ENCODE results near the gene LIPG. TPM values are rescaled to one million over a fixed set of nuclear protein-coding genes. Genes with fewer than 3 reads are reported as not detected.
"Not testable (repeated sequence)": the region's sequence is repeated elsewhere in the genome, so short reads cannot be mapped to it uniquely, and the experiment has no call there.

LIPG gene
- total RNA-seq, 4 donors from 2014 or later: 230 to 981 (median 515) TPM

DNA sequence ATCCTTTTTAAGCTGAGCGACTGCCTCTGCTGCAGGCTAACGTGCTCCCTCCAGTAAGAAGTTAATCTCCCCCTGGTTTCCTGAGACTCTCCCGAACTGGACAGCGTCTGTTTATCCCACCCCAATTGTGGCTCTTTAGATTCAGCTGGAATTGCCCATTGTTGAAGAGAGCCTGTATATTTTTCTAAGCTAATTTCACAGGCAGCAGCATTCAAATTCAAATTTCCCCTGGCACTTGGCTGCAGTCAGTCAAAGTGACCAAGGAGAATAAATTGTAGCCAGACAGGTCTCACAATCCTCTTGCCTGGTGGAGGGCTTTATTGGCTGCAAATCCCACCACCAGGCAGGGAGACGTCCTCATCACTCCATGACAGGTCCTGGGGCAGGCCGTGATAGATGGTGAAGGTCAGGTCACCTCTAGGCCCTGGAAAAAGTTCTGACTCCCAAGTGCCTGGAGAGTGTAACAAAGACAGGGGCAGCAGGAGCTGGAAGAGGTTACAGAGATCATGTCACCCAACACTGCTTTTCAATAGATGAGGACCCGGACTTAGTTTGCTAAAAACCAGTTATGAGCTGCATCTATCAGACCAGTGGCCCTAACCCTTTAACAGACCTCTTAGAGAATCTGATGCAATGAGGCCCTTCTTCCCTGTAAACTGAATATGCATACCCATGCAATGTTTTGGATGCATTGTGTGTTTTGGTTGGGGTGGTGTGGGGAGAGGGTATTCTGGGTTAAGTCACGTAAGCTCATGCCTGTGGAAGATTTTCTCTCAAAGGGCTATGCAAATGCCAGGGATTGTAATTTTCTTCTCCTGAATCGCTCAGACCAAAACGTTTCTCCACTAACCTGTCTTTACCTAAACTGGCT lies 42.5 kb upstream of the LIPG start:
- DNase-seq: no peak
- WGBS, 2 donors: 83 to 87% methylated on average over 9 to 10 of the region's 10 CpGs
- Histone ChIP-seq H3K27me3 (no peaks in the 10 kb centered on the region), H3K4me3 (replicated peaks in 1 of 3) (no peak overlapping the region), H3K36me3 (no peaks in the 10 kb centered on the region), H3K9me3 (no peaks in the 10 kb centered on the region), H3K27ac (no peak overlapping the region), H3K4me1 (no peaks in the 10 kb centered on the region)
- TF ChIP-seq, protein P1, sequence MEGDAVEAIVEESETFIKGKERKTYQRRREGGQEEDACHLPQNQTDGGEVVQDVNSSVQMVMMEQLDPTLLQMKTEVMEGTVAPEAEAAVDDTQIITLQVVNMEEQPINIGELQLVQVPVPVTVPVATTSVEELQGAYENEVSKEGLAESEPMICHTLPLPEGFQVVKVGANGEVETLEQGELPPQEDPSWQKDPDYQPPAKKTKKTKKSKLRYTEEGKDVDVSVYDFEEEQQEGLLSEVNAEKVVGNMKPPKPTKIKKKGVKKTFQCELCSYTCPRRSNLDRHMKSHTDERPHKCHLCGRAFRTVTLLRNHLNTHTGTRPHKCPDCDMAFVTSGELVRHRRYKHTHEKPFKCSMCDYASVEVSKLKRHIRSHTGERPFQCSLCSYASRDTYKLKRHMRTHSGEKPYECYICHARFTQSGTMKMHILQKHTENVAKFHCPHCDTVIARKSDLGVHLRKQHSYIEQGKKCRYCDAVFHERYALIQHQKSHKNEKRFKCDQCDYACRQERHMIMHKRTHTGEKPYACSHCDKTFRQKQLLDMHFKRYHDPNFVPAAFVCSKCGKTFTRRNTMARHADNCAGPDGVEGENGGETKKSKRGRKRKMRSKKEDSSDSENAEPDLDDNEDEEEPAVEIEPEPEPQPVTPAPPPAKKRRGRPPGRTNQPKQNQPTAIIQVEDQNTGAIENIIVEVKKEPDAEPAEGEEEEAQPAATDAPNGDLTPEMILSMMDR (IDR thresholded peaks at IDR 0.05): no peak
- TF ChIP-seq POLR2A (IDR thresholded peaks at IDR 0.05): no peak
- intact Hi-C loops (cut with DNase I): loop anchor here (10.0 kb wide), 1 partner anchor 265 kb away; no protein-coding TSS in a partner anchor

DNA sequence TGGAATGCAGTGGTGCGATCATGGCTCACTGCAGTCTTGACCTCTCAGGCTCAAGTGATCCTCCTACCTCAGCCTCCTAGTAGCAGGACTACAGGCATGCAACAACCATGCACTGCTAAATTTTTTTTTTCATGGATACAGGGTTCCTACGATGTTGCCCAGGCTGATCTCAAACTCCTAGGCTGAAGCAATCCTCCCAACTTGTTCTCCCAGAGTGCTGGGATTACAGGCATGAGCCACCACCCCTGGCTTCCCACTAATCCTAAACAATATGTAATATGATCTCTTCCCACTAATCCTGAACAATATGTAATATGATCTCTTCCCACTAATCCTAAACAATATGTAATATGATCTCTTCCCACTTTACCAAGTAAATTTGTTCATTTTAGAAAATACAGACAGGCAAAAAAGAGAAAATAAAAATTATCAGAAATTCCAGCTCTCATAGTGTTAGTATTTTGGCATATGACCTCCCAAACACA lies 41.2 kb upstream of the LIPG start:
- WGBS, 2 donors: 81 to 90% methylated on average over 2 of the region's 2 CpGs
- intact Hi-C loops (cut with DNase I): no loop called here

DNA sequence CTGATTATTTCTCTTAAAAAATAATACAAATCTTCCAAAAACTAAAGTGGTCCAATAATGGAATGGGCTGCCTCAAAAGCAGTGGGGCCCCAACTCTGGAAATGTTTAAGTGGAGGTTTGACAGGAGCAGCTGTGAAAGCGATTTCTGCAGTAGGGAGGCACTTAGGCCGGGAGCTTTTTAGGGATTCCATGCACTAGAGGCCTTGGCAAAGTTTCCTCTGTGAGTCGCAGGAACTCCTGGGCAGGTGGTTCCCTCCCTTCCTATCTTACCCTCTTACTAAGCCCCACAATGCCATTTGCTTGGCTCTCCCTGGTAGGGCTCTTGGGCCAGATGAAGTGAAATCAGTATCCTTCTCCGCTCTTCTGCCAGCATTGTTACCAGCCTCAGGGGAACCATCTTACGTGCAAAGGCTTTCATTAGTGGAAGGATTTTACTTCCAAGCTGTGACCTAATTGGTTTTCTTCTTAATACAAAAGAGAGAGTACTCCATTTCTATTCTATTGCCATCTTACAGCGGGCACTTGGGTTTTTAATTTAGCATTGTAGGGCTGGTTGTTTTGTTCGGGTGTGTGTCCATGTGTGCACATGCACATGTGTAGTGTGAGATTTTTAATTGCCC lies 40.5 kb upstream of the LIPG start:
- Histone ChIP-seq H3K27me3 (no peaks in the 10 kb centered on the region), H3K27ac (no peak overlapping the region), H3K9me3 (no peaks in the 10 kb centered on the region), H3K4me3 (replicated peaks in 1 of 3) (no peak overlapping the region), H3K36me3 (no peaks in the 10 kb centered on the region), H3K4me1 (no peaks in the 10 kb centered on the region)
- no peak for TF ChIP-seq POLR2A (IDR thresholded peaks at IDR 0.05)
- TF ChIP-seq, protein P1 (IDR thresholded peaks at IDR 0.05): no peak
- 80% methylated on average over 7 of the region's 7 CpGs for WGBS, 2 donors
- DNase-seq: no peak
- intact Hi-C loops (cut with DNase I): no loop called here

More for the DNA sequence above, 41.2 kb upstream of the LIPG start:
- no peak for DNase-seq
- H3K4me3 ChIP-seq (replicated peaks in 1 of 3): no peak overlapping the region
- H3K36me3 ChIP-seq: no peaks in the 10 kb centered on the region
- H3K27ac ChIP-seq: no peak overlapping the region
- no peak for TF ChIP-seq POLR2A (IDR thresholded peaks at IDR 0.05)
- TF ChIP-seq, protein P1 (IDR thresholded peaks at IDR 0.05): no peak
- no peaks in the 10 kb centered on the region for H3K27me3 ChIP-seq
- H3K9me3 ChIP-seq: no peaks in the 10 kb centered on the region
- no peaks in the 10 kb centered on the region for H3K4me1 ChIP-seq

DNA sequence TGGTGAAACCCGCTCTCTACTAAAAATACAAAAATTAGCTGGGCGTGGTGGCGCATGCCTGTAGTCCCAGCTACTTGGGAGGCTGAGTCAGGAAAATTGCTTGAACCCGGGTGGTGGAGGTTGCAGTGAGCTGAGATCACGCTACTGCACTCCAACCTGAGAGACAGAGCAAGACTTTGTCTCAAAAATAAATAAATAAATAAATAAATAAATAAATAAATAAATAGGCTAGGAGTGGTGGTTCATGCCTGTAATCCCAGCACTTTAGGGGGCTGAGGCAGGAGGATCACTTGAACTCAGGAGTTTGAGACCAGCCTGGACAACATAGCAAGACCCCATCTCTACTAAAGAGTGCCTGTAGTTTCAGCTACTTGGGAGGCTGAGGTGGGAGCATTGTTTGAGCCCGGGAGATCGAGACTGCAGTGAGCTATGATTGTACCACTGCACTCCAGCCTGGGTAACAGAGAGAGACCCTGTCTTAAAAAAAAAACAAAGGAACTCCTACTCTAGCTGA lies 38.2 kb upstream of the LIPG start:
- H3K36me3 ChIP-seq; DNase-seq; H3K9me3 ChIP-seq; intact Hi-C loops (cut with DNase I); H3K4me1 ChIP-seq; H3K27ac ChIP-seq; H3K4me3 ChIP-seq (replicated peaks in 1 of 3); H3K27me3 ChIP-seq: not testable (repeated sequence)
- WGBS, 2 donors: 92 to 99% methylated on average over 7 of the region's 7 CpGs

DNA sequence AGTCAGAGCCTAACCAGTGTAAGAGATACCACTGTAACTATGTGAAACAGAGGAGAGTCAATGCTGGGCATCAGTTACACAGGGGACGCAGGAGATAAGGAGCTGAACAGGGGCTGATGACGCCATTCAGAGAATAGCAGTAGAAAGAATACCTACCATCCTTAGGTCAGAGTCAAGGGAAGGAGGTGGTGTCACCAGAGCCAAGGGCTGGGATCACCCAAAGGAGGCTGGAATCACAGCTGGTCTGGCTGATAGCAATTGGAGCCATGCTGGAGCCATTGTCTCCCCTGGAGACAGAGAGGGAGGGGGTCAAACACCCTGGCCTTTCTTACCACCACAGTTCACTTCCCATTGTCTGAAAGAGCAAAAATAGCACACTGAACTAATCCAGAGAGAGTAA lies 37.5 kb upstream of the LIPG start:
- H3K4me1 ChIP-seq: no peaks in the 10 kb centered on the region
- no peaks in the 10 kb centered on the region for H3K36me3 ChIP-seq
- no peak for DNase-seq
- 91 to 93% methylated on average over 2 of the region's 2 CpGs for WGBS, 2 donors
- no peaks in the 10 kb centered on the region for H3K9me3 ChIP-seq
- intact Hi-C loops (cut with DNase I): no loop called here
- H3K4me3 ChIP-seq (replicated peaks in 1 of 3): no peak overlapping the region
- TF ChIP-seq, protein P1 (IDR thresholded peaks at IDR 0.05): no peak
- TF ChIP-seq POLR2A (IDR thresholded peaks at IDR 0.05): no peak
- no peaks in the 10 kb centered on the region for H3K27me3 ChIP-seq
- H3K27ac ChIP-seq: no peak overlapping the region
